SU-DHL-6 (cell line): ENCODE data around the gene TMEM52B.
A peak's percentile ranks its signal among the peaks of the same experiment; 100 is the strongest.

ENCODE experiments used
- EZH2phosphoT487 ChIP-seq: fragments of 200-600 bp; sonication (generic), shearing (Covaris generic); conservative IDR thresholded peaks from 2 replicates; pipeline ENCODE4 v1.6.1; 2018; ENCODE audit warnings: mild to moderate bottlenecking, antibody characterized with exemption, low read length, moderate library complexity, mixed read lengths
- TF ChIP-seq, protein P1 (sequence below): fragments of 200-600 bp; sonication (generic); IDR thresholded peaks from one replicate; pipeline ENCODE4 v1.5.1; 2017; ENCODE audit warnings: antibody characterized with exemption, mild to moderate bottlenecking, low read length, moderate library complexity; ENCODE audit not compliant: insufficient read depth, poor library complexity, severe bottlenecking

DNA sequence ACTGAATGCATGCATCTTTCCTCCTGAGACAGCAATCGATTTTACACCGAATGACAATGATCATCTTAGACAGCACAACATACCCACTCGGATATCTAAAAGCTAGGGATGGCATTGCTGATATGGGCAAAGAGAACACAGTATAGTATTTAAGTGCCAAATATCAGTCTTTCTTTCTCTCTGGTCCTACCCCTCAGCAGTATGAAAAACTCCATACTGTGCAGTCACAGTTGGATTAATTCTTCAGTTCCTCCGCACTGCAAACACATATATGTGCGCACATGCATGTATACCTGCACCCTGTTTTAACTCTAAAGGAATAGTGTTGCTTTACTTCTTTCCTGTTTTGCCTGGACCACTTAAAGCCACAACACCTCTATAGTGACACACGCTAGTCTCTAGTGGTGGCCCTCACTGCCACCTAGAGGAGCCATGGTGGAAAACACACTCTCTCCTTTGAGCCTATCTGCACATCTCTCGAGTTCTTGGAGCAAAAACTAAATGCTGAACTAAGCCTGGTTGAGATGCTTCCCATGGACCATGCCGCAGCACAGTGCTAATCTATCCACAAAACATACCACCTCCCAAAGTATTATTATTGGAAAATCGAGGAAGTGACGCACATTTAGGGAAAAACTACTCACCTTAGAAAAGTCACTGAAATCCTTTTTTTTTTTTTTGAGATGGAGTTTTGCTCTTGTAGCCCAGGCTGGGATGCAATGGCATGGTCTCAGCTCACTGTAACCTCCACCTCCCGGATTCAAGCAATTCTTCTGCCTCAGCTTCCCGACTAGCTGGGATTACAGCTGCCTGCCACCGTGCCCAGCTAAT, 11.9 kb downstream of the TMEM52B start:
- TF ChIP-seq, protein P1, sequence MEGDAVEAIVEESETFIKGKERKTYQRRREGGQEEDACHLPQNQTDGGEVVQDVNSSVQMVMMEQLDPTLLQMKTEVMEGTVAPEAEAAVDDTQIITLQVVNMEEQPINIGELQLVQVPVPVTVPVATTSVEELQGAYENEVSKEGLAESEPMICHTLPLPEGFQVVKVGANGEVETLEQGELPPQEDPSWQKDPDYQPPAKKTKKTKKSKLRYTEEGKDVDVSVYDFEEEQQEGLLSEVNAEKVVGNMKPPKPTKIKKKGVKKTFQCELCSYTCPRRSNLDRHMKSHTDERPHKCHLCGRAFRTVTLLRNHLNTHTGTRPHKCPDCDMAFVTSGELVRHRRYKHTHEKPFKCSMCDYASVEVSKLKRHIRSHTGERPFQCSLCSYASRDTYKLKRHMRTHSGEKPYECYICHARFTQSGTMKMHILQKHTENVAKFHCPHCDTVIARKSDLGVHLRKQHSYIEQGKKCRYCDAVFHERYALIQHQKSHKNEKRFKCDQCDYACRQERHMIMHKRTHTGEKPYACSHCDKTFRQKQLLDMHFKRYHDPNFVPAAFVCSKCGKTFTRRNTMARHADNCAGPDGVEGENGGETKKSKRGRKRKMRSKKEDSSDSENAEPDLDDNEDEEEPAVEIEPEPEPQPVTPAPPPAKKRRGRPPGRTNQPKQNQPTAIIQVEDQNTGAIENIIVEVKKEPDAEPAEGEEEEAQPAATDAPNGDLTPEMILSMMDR: peak; percentile 34
- no peak for TF ChIP-seq EZH2phosphoT487
